Measurements from ENCODE around the gene TBXA2R.

GRCh38 chr19:3578390-3578789 is 28.3 kb downstream of the TBXA2R start:
- TF ChIP-seq POLR2AphosphoS5 (IDR thresholded peaks at IDR 0.05; ENCODE audit: low read depth) = no peak
- TF ChIP-seq, protein P1, sequence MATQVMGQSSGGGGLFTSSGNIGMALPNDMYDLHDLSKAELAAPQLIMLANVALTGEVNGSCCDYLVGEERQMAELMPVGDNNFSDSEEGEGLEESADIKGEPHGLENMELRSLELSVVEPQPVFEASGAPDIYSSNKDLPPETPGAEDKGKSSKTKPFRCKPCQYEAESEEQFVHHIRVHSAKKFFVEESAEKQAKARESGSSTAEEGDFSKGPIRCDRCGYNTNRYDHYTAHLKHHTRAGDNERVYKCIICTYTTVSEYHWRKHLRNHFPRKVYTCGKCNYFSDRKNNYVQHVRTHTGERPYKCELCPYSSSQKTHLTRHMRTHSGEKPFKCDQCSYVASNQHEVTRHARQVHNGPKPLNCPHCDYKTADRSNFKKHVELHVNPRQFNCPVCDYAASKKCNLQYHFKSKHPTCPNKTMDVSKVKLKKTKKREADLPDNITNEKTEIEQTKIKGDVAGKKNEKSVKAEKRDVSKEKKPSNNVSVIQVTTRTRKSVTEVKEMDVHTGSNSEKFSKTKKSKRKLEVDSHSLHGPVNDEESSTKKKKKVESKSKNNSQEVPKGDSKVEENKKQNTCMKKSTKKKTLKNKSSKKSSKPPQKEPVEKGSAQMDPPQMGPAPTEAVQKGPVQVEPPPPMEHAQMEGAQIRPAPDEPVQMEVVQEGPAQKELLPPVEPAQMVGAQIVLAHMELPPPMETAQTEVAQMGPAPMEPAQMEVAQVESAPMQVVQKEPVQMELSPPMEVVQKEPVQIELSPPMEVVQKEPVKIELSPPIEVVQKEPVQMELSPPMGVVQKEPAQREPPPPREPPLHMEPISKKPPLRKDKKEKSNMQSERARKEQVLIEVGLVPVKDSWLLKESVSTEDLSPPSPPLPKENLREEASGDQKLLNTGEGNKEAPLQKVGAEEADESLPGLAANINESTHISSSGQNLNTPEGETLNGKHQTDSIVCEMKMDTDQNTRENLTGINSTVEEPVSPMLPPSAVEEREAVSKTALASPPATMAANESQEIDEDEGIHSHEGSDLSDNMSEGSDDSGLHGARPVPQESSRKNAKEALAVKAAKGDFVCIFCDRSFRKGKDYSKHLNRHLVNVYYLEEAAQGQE (IDR thresholded peaks at IDR 0.05; ENCODE audit: unreplicated experiment) = no peak
- no peak for TF ChIP-seq NANOG (IDR thresholded peaks at IDR 0.05; ENCODE audit: borderline replicate concordance)
- TF ChIP-seq, protein P2, sequence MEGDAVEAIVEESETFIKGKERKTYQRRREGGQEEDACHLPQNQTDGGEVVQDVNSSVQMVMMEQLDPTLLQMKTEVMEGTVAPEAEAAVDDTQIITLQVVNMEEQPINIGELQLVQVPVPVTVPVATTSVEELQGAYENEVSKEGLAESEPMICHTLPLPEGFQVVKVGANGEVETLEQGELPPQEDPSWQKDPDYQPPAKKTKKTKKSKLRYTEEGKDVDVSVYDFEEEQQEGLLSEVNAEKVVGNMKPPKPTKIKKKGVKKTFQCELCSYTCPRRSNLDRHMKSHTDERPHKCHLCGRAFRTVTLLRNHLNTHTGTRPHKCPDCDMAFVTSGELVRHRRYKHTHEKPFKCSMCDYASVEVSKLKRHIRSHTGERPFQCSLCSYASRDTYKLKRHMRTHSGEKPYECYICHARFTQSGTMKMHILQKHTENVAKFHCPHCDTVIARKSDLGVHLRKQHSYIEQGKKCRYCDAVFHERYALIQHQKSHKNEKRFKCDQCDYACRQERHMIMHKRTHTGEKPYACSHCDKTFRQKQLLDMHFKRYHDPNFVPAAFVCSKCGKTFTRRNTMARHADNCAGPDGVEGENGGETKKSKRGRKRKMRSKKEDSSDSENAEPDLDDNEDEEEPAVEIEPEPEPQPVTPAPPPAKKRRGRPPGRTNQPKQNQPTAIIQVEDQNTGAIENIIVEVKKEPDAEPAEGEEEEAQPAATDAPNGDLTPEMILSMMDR (conservative IDR thresholded peaks at IDR 0.05; ENCODE audit: low read depth in 2 of 2) = no peak
- no peak for TF ChIP-seq ZNF114 (CRISPR knock-in tag; IDR thresholded peaks at IDR 0.05)
- TF ChIP-seq STAT1 (IDR thresholded peaks at IDR 0.05; ENCODE audit: unreplicated experiment) = no peak
- no peak for TF ChIP-seq EZH2phosphoT487 (IDR thresholded peaks at IDR 0.05; ENCODE audit: unreplicated experiment)
- TF ChIP-seq ZNF331 (CRISPR knock-in tag; IDR thresholded peaks at IDR 0.05; ENCODE audit: low read depth) = no peak
- TF ChIP-seq EZH2 (IDR thresholded peaks at IDR 0.05; ENCODE audit: low read depth, unreplicated experiment) = no peak

Data from GM23338 (cell line).